ENCODE data around the gene DDI2.

GRCh38 chr1:15671430-15671829 is 54.2 kb downstream of the DDI2 start:
- TF ChIP-seq CTCF (IDR thresholded peaks at IDR 0.05; ENCODE audit: insufficient read depth, low read length, poor library complexity, severe bottlenecking) = no peak
- TF ChIP-seq EZH2phosphoT487 (conservative IDR thresholded peaks at IDR 0.05; ENCODE audit: low read length) = no peak

Data from SU-DHL-6 (cell line).